Erythroblast (primary cell): ENCODE measurements around the gene SARDH.

Experiments
- GATA1 ChIP-seq: IDR thresholded peaks from 2 replicates; pipeline ENCODE4 v1.6.1; 2011; ENCODE audit warnings: low read depth, mild to moderate bottlenecking, control low read depth, low read length, moderate library complexity
- POLR2A ChIP-seq: IDR thresholded peaks from 2 replicates; pipeline ENCODE4 v1.6.1; 2011; ENCODE audit warnings: mild to moderate bottlenecking, low read length

- TF ChIP-seq POLR2A (no peak), GATA1 (no peak)
These were observed 42.3 kb upstream of the SARDH start for GRCh38 chr9:133780404-133780945.
